Fibroblast of lung (primary cell): ENCODE measurements around the gene TET2. TPM values are rescaled to one million over a fixed set of nuclear protein-coding genes. Genes with fewer than 3 reads are reported as not detected.

ENCODE experiments used
- DNase-seq, 2 donors: peaks; one replicate each; pipeline versions ENCODE4 v3.0.0 to v3.0.0-alpha.2; 2010; ENCODE audit warnings: low read depth in 2 of 2
- H2AFZ ChIP-seq: 2 replicates; pipeline ENCODE4 v1.5.1; 2012; ENCODE audit warnings: low read length, control low read depth, inconsistent platforms
- H3K27ac ChIP-seq: 2 replicates; pipeline ENCODE4 v1.5.1; 2011; ENCODE audit warnings: low read length, control low read depth; ENCODE audit not compliant: insufficient read depth
- H3K27me3 ChIP-seq: 2 replicates; pipeline ENCODE4 v1.5.1; 2011; ENCODE audit warnings: mild to moderate bottlenecking, low read length; ENCODE audit not compliant: control insufficient read depth, insufficient read depth
- H3K36me3 ChIP-seq: 2 replicates; pipeline ENCODE4 v1.5.1; 2011; ENCODE audit warnings: low read length; ENCODE audit not compliant: control insufficient read depth, insufficient read depth
- H3K4me1 ChIP-seq: 2 replicates; pipeline ENCODE4 v1.5.1; 2011; ENCODE audit warnings: low read length; ENCODE audit not compliant: control insufficient read depth, insufficient read depth; ENCODE audit errors: extremely low read depth
- H3K4me2 ChIP-seq: 2 replicates; pipeline ENCODE4 v1.5.1; 2011; ENCODE audit warnings: low read length, control low read depth; ENCODE audit not compliant: insufficient read depth; ENCODE audit errors: extremely low read depth
- H3K4me3 ChIP-seq, 4 experiments: fragments of 200-600 bp in 1 of 4; sonication (generic) in 1 of 4; replicated peaks in 1 of 4; 2 replicates each; pipeline ENCODE4 v1.5.1; 2011 to 2016; ENCODE audit warnings: low read length in 4 of 4, low read depth in 3 of 4, mild to moderate bottlenecking in 3 of 4, control low read depth in 2 of 4, inconsistent platforms in 1 of 4, mixed read lengths in 1 of 4; ENCODE audit not compliant: insufficient read depth in 1 of 4; ENCODE audit errors: control extremely low read depth in 1 of 4
- H3K79me2 ChIP-seq: 2 replicates; pipeline ENCODE4 v1.5.1; 2012; ENCODE audit warnings: mild to moderate bottlenecking, low read length, inconsistent platforms; ENCODE audit not compliant: control insufficient read depth, insufficient read depth
- H3K9ac ChIP-seq: 2 replicates; pipeline ENCODE4 v1.5.1; 2011; ENCODE audit warnings: mild to moderate bottlenecking, low read length, control low read depth; ENCODE audit not compliant: insufficient read depth
- H3K9me3 ChIP-seq: 2 replicates; pipeline ENCODE4 v1.5.1; 2012; ENCODE audit warnings: low read depth, low read length; ENCODE audit not compliant: control insufficient read depth, insufficient read depth
- H4K20me1 ChIP-seq: 2 replicates; pipeline ENCODE4 v1.5.1; 2011; ENCODE audit warnings: low read length; ENCODE audit not compliant: control insufficient read depth, insufficient read depth; ENCODE audit errors: extremely low read depth
- EZH2 ChIP-seq: IDR thresholded peaks from 2 replicates; pipeline ENCODE4 v1.5.1; 2012; ENCODE audit warnings: low read length, control low read depth, mild to moderate bottlenecking; ENCODE audit errors: missing control alignments
- polyA plus RNA-seq, 2 donors: library from polyadenylated mRNA; depleted of rRNA in 1 of 2; stranded (reverse) in 1 of 2; unstranded in 1 of 2; fragments of >200 nt; gene quantifications; 2 replicates each; pipeline ENCODE4 v1.2.1, GENCODE V29; 2011 to 2012; ENCODE audit warnings: missing spikeins in 1 of 2
- total RNA-seq: library from RNA; depleted of rRNA; stranded (reverse); fragments of >200 nt; gene quantifications from 2 replicates; pipeline ENCODE4 v1.2.1, GENCODE V29; 2014
- TF ChIP-seq, protein P1 (sequence below), 2 donors: IDR thresholded peaks in 1 of 2; conservative IDR thresholded peaks in 1 of 2; 1 replicate in 1 of 2; 2 replicates in 1 of 2; pipeline ENCODE4 v1.5.1; 2011 to 2012; ENCODE audit warnings: low read length in 2 of 2, control low read depth in 1 of 2, inconsistent platforms in 1 of 2, low read depth in 1 of 2, mild to moderate bottlenecking in 1 of 2

TET2 gene
- total and polyA plus RNA-seq, 2 donors (not counting 1 experiment from before 2014, with no cell fraction given), result 6.9 to 8.3 TPM

- Histone ChIP-seq H3K4me3 (no peak overlapping the region), H3K27me3 (no peaks in the 10 kb centered on the region), H3K9me3 (no peaks in the 10 kb centered on the region), H2AFZ (no peak overlapping the region), H3K4me1 (no peaks in the 10 kb centered on the region), H4K20me1 (no peaks in the 10 kb centered on the region), H3K9ac (no peak overlapping the region), H3K27ac (no peak overlapping the region), H3K36me3 (no peaks in the 10 kb centered on the region), H3K4me2 (no peak overlapping the region), H3K79me2 (no peaks in the 10 kb centered on the region)
- peak; percentile 34 to 60 for DNase-seq
- TF ChIP-seq, protein P1, sequence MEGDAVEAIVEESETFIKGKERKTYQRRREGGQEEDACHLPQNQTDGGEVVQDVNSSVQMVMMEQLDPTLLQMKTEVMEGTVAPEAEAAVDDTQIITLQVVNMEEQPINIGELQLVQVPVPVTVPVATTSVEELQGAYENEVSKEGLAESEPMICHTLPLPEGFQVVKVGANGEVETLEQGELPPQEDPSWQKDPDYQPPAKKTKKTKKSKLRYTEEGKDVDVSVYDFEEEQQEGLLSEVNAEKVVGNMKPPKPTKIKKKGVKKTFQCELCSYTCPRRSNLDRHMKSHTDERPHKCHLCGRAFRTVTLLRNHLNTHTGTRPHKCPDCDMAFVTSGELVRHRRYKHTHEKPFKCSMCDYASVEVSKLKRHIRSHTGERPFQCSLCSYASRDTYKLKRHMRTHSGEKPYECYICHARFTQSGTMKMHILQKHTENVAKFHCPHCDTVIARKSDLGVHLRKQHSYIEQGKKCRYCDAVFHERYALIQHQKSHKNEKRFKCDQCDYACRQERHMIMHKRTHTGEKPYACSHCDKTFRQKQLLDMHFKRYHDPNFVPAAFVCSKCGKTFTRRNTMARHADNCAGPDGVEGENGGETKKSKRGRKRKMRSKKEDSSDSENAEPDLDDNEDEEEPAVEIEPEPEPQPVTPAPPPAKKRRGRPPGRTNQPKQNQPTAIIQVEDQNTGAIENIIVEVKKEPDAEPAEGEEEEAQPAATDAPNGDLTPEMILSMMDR (conservative IDR thresholded peaks at IDR 0.05 in 1 of 2, IDR thresholded peaks at IDR 0.05 in 1 of 2; ENCODE audit: low read depth in 1 of 2, low read length in 2 of 2), result no peak
- TF ChIP-seq EZH2, result no peak
Measured at GRCh38 chr4:105215609-105216313, 69.1 kb downstream of the TET2 start.

- Histone ChIP-seq H3K9ac (no peak overlapping the region), H3K36me3 (no peaks in the 10 kb centered on the region), H3K27me3 (no peaks in the 10 kb centered on the region), H3K4me2 (no peak overlapping the region), H4K20me1 (no peaks in the 10 kb centered on the region), H3K27ac (no peak overlapping the region), H3K4me1 (no peaks in the 10 kb centered on the region), H2AFZ (no peak overlapping the region), H3K4me3 (no peak overlapping the region), H3K9me3 (no peaks in the 10 kb centered on the region), H3K79me2 (no peaks in the 10 kb centered on the region)
- DNase-seq, result no peak
- TF ChIP-seq EZH2, result no peak
- TF ChIP-seq, protein P1 (conservative IDR thresholded peaks at IDR 0.05 in 1 of 2, IDR thresholded peaks at IDR 0.05 in 1 of 2; ENCODE audit: low read depth in 1 of 2, low read length in 2 of 2), result no peak
Measured at GRCh38 chr4:105225500-105225899, 78.8 kb downstream of the TET2 start.

DNA sequence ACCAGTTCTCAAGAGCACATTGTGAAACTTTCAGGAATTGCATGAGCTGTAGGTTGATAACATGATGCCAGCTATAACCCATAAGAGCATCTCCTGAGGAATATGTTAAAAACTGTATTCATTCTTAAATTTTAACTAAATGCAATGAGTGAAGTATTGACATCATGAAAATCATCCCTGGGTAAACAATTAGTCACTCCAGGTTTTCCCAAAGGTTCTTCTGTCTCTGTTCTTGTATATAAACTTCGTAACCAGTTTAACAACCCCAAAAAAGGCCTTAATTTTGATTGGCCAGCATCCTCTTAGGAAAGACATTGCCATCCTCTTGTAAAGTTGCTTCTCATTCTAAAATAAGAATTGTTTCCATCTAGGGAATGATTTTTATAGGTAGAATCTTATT lies 80.4 kb downstream of the TET2 start:
- no peak overlapping the region for H3K4me2 ChIP-seq
- no peaks in the 10 kb centered on the region for H3K9me3 ChIP-seq
- no peak overlapping the region for H2AFZ ChIP-seq
- H3K79me2 ChIP-seq, result no peaks in the 10 kb centered on the region
- H3K27ac ChIP-seq, result no peak overlapping the region
- TF ChIP-seq, protein P1 (conservative IDR thresholded peaks at IDR 0.05 in 1 of 2, IDR thresholded peaks at IDR 0.05 in 1 of 2; ENCODE audit: low read depth in 1 of 2, low read length in 2 of 2), result no peak
- TF ChIP-seq EZH2, result no peak
- no peak overlapping the region for H3K9ac ChIP-seq
- H4K20me1 ChIP-seq, result no peaks in the 10 kb centered on the region
- DNase-seq, result no peak
- H3K4me3 ChIP-seq, result no peak overlapping the region
- H3K4me1 ChIP-seq, result no peaks in the 10 kb centered on the region
- no peaks in the 10 kb centered on the region for H3K36me3 ChIP-seq
- no peaks in the 10 kb centered on the region for H3K27me3 ChIP-seq
